Fibroblast of skin of right biceps (primary cell): ENCODE measurements around the gene USP22.

Experiments
- DNase-seq: peaks from one replicate; pipeline ENCODE4 v3.0.0-alpha.2; 2013

USP22 gene

GRCh38 chr17:21019976-21020586, 22.7 kb downstream of the USP22 start:
- peak; percentile 40 for DNase-seq

DNA sequence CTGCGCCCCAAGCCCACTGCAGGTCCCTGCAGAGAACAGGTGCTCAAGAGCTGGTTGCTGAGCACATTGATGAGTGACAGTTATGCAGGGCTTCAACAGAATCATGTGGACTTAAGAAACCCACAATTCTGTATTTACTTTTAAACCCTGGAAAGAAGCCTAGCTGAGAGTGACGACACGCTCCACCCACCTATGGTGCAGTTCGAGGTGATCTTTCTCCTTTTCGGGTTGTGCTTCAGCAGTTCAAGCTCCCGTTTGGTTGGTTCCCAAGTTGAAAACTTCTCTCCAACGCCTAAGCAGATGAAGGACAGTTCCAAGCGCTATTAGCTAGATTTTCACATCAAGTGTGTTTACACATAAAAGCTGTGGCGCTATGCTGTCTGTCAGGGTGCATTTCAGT, 23.9 kb downstream of the USP22 start:
- no peak for DNase-seq

DNA sequence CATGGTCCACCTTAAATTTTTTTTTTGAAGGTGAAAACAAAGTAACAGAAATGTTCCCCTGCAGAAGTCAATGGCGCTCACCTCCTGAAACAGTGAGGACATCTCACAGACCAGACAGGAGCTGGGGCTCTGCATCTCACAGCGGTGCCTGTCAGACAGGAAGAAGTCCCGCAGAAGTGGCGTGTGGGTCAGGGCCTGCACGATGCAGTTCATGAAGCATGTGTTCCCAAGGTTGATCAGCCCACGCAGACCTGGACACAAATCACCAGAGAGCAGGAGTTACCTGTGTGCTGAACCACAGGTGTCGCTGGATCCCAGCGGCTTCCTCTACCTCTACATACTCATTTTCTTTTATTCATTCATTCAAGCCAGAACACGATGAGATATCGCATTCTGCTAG, 24.9 kb downstream of the USP22 start:
- no peak for DNase-seq

GRCh38 chr17:21017256-21017655, 25.6 kb downstream of the USP22 start:
- DNase-seq = no peak

GRCh38 chr17:21016826-21017225, 26.0 kb downstream of the USP22 start:
- DNase-seq = no peak

- no peak for DNase-seq
These were observed 27.2 kb downstream of the USP22 start for GRCh38 chr17:21015564-21015963.

DNA sequence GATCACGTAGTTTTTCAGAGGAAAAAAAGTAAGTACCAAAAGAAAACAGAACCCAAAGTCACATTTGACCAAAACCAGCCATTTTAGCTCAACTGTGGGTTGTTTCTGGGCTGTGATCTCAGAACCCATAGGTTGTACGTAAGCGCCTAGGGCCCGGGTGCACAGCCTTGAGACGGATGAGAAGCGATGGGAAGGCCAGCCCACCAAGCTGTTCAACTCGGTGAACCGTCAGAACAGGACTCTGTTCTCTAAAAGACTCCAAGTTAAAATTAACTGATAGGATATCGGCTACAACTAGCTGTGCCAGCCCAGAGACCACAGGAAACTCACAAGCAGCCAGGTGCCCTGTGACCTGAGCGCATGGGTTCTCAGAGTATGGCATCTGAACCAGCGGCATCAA, 28.3 kb downstream of the USP22 start:
- DNase-seq = no peak

- DNase-seq = no peak
These were observed 28.8 kb downstream of the USP22 start for GRCh38 chr17:21013983-21014382.

DNA sequence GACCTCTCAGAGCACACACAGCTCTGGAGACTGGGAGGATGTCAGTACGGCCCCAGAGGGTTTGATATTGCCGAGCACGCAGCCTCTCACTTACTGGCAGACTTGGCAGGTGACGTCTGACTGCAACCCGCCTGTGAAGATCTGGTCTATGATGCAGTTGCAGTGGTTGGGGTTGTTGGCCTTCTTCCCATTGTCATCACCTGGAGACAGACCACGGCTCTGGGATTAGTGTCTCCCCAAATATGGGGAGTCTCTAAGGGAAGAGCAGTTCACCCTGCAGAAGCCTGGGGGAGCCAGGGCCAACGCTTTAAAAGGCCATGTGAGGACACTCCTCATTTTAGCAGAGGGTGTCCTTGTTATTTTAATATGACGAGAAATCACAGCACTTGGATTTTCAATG, 30.1 kb downstream of the USP22 start:
- DNase-seq = no peak

DNA sequence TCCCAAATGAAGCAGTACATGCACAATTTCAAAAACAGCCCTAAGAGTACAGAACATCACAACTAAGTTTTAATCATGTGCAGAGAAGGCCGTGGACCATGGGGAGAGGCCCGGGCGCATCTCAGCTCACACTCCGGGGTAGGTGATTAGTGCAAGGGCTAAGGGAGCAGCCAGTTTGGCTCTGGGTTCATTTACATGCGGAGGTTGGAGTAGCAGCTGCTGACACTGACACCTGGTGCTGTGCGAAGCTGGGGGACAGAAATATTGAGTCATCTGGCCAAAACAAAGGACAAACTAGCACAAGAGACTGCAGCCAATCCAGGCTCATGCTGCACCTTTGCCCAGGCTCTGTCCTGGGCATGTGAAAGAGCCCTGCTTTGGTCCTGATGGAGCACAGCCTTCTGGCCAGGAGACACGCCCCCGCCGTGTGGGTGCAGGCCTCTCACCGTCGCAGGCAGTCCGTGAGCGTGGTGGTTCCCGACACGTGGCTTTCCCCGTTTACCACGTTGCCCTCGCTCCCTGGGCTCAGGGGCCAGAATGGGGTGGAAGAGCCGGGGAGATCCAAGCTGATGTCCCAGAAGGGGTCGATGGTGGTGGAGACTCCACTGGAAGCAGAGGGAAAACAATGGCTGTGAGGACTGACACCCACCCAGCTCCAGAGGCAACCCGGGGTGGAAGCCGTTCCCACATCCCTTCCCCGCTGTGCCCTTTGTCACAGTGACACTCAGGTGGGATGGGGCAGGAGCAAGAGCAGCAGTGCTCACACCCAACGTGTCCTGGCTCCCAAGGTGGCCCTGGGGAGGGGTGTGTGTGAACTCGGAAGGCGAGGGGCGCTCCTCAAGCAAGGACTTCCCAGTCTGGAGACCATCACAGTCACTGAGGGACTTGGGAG, 31.9 kb downstream of the USP22 start:
- DNase-seq = no peak

DNA sequence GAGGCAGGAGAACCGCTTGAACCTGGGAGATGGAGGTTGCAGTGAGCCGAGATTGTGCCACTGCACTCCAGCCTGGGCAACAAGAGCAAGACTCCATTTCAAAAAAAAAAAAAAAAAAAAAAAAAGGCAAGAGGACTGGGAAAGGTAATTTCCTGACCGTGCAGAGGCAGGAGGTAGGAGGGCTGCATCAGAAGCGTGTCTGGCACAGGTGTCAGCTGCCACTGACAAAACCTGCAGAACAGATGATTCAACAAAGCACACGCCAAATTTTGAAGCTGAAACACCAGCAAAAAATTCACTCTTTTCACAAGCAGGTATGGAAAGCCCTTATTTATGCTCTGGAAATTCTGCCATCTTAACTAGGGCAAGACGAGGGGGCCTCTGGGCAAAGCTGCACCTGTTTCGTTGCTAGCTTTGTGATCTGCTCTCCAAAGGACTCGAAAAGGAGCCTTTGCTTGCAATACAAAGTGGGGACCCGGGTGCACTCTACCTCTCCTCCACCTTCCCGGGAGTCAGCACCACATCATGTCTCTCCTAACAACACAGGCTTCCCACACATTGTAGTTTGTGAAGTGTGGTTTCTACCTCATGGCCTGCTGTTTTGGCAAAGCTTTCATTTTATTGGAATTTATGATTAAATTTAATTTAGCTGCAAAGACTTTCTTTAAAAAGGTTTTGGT, 33.7 kb downstream of the USP22 start:
- no peak for DNase-seq

DNA sequence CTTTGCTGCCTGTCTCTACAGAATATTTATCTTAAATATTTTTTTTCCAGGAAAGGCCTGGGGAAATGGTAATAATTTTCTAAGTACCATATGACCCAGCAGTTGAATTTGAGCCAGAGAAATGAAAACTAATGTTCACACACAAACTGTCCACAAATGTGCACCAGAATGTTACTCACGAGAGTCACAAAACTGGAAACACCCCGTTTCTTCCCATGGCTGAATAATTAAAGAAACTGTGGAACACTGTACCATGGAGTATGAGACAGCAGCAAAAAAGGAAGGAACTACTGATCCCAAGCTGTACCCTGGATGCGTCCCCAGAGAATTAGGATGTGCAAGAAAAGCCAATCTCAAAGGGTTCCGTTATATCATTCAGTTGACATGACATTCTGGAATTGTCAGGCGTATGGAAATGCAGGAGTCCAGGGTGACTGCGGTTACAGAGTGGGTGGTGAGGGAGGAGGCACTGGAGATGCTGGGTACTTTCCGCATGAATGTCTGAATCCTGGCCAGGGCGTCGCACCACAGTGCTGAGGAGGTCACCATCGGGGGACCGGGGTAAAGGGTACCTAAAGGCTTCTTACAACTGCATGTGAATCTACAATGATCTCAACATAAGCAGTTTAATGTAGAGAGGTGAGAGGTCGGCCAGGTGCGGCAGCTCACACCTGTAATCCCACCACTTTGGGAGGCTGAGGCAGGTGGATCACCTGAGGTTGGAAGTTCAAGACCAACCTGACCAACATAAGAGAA, 34.5 kb downstream of the USP22 start:
- no peak for DNase-seq

- DNase-seq = no peak
These were observed 35.2 kb downstream of the USP22 start for GRCh38 chr17:21007646-21008045.

DNA sequence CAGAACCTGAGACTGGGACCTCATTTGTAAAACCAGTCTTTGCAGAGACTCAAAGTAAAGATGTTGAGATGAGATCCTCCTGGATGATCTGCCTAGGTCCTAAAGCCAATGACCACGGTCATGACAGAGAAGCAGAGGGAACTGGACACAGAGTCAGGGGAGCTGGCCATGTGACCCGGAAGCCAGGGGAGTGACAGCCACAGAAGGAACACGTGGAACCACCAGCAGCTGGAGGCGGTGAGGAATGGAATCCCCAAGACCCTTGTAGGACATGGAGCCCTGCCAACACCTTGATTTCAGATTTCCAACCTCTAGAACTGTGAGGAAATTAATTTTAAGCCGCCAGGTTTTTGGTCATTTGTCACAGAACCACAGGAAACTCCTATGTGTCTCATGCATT, 37.0 kb downstream of the USP22 start:
- no peak for DNase-seq

DNA sequence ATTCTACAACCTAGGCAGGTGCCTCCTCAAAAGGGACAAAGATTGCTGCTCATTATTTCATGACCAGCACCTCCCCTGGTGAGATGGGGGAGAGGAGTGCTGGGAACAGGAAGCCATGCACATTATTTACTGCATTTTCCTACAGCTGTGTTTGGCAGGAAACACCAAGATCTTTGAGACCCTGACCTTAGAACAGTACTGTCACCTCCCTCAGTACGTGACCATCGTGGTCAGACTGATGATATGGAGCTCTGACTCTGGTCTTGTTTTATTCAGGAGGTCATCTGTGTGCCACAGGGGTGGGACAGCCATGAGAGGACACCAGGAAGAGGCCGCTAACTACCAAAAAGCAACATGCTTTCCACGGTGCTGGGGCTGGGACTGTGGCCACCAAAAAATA, 37.4 kb downstream of the USP22 start:
- DNase-seq = no peak

DNA sequence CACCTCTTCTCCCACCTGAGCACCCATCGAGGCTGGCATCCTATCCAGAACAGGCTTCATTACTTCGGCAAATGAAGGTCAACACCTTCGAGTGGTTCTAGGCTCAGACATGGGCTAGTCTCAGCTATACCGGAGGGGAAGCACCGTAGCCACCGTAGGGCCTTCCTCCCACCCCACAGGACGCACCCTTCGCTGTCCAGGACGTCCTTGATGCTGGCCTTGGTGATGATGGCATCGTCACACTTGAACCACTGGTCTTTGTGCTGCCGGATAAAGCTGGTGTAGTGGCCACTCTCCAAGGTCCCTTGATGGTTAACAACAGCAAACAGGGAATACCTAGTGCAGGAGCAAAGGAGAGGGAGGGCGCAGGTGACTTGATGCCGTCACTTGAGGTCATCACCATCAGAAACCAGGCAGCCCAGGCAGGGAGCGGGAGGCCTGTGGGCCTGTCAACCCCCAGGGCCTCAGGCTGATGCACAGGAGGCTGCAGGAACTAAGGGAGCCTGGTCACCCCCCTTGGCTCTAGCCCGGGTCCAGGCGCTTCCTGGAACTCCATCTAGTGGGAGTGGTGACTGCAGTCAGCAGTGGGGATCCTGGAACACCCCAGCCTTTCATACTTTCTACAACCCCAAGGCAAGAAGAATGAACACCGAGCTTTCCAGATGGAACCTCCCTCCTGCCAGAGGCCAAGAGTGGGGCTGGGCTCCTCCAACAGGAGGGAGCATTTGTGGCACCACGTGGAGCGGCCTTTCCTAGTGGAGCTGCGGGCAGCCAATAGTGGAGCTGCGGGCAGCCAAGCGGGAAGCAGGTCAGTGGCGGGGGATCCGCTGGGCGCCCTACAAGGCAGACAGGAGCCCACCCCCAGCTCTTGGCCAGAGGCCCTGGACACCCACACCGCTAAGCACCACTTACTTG, 38.5 kb downstream of the USP22 start:
- DNase-seq = no peak

DNA sequence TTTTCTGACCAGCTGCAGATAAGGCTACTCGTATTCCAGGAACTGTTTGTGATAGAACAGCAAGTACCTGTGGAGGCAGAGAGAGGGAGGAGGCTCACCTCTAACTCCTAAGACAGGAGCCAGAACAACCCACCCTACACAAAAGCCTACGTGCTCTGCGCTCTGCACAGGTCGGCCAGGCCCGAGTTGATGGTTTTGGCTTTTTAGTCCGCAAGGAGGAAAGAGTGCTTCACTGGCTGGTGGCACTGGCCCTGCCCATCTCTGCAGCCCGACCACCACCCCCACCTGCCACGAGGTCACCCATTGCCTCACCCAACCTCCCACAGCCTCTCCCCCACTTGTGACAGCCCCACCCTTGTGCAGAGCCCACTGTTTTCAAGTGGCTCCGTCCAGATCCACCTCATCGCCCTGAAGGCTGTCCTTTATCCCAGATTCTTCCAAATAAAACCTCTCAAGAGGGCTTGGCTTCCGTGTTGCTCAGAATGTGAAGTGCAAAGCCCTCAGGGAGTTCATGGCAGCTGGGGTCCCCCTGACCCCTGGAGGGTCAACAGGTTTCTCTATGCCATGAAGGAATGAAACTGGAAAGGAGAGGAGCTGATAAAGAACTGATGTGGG, 39.7 kb downstream of the USP22 start:
- DNase-seq = no peak

- DNase-seq = no peak
These were observed 40.4 kb downstream of the USP22 start for GRCh38 chr17:21002309-21003006.

DNA sequence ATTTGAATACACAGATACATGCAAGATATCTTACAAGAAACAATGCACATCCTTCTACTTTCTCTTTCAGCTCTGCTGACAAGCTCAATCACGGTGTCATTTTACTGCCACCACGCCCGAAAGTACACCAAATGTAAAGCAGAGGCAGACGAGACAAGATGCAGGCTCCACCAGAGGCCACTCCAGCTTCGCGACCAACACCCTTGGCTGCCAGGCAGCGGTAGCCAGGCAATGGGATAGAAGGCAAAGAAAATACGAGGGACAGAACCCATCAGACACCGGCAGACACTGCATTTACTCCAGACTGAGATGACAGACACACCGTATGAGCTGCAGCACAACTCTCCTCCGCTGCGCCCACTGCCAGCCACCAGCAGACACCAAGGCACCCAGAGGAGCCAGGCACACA, 41.0 kb downstream of the USP22 start:
- DNase-seq = no peak

- DNase-seq = no peak
These were observed 41.5 kb downstream of the USP22 start for GRCh38 chr17:21001111-21001812.
